ENCODE results near the gene ELOB. TPM values are rescaled to one million over a fixed set of nuclear protein-coding genes. Genes with fewer than 3 reads are reported as not detected.
"Not testable (repeated sequence)": the region's sequence is repeated elsewhere in the genome, so short reads cannot be mapped to it uniquely, and the experiment has no call there.

ELOB gene
- total RNA-seq, 1 donor from 2014 or later: 84.1 TPM

- DNase-seq: no peak
These were observed 31.8 kb downstream of the ELOB start for GRCh38 chr16:2745116-2745890.

- DNase-seq: no peak
These were observed 32.4 kb downstream of the ELOB start for GRCh38 chr16:2744711-2745110.

GRCh38 chr16:2743007-2743810, 33.9 kb downstream of the ELOB start:
- no peak for DNase-seq

- DNase-seq: no peak
These were observed 34.6 kb downstream of the ELOB start for GRCh38 chr16:2742323-2743006.

DNA sequence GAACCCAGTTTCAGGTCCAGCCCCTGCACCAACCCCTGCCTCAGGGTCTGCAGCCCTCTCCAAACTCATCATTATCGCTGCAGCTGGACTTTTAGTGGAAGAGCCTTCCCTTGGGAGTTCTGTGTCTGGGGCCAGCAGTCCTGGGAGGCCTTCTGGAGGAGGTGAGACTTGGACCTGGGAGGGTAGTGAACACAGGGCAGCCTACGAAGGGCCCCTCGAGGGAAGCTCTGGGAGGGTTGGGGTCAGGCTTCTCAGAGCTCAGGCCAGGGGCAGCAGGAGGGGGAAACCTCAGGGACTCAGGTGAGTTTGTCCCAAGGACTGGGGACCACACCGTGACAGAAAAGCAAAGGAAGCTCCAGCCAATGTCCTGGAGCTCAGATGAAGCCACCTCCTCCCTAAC, 35.9 kb downstream of the ELOB start:
- DNase-seq: no peak

DNA sequence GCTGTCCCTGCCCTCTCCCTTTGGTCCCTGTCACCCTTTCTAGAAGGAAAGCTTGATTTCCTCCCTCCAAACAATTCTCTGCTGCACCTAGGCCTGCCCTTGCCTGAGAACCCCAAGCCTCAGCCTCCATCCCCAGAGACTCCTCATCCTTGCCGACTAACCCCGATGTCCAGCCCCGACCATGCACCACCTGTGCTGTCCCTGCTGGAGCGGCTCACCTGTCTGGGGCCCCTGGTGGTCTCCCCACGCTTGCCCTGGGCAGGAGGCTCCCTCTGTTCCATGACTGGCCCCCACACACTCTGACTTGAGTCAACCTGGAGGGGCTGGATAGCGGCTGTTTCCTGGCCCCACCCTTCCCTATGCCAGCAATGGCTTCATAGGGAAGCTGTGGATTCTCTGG, 36.6 kb downstream of the ELOB start:
- no peak for DNase-seq

DNA sequence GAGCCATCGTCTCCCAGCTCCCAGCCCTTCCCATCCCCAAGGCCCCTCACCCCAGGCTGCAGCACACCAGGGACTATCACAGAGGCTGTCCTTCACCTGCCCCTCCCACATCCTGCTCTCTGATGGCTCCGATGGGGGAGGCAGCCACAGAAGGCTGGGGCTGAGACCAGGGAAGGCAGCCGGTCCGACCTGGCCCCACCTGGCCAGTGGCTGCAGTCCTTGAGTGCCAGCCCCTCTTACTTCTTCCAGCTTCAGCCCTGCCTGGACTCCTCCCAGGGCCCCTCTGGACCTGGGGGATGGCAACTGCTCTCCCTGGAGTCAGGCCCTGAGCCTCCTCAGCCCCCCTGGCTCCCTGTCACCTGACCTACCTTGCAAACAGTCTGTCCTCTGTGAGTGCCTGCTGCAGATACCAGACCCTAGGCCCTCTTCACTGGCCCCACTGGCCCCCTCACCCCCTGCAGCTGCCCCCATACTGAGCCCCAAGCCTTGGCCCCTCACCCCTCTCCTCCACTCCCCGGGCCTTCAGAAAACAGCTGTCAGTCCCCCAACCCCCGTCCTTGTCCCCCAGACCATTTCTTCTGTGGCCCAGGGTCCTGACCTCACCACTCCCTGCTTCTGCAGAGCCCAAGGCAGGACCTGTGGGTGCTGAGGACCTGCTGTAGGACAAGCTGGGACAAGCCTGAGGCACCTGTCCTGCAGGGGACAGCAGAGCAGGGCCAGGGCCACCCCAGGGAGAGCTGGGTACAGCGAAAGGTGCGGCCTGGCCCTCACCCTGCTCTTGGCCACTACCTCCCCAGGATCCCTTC, 37.3 kb downstream of the ELOB start:
- DNase-seq: no peak

- DNase-seq: no peak
These were observed 38.5 kb downstream of the ELOB start for GRCh38 chr16:2738615-2739014.

DNA sequence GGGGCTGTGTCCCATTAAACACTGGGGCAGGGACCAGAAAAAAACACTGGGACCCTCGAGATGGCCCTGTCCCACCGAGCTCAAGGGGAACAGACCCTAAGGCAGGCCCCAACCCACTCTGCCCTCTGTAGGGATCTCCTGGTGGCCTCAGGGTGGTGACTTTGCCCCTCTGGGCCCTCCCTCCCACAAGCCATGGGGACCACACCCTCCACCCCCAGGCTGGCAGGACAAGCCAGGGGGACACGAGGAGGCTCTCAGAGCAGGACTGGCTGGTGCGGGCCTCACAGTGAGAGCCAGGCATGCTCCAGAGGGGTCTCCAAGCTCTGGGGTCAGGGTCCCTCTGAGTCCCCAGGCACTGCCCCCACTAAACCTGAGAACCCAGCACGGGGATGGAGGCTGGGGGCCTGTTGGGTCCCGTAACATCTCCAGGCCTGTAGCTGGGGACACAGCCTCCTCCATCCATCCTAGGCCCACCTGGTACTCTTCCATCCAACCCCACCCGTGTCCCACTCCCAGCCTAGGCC, 39.1 kb downstream of the ELOB start:
- no peak for DNase-seq

GRCh38 chr16:2737238-2737605, 39.9 kb downstream of the ELOB start:
- no peak for DNase-seq

- DNase-seq: no peak
These were observed 40.4 kb downstream of the ELOB start for GRCh38 chr16:2736476-2737237.

DNA sequence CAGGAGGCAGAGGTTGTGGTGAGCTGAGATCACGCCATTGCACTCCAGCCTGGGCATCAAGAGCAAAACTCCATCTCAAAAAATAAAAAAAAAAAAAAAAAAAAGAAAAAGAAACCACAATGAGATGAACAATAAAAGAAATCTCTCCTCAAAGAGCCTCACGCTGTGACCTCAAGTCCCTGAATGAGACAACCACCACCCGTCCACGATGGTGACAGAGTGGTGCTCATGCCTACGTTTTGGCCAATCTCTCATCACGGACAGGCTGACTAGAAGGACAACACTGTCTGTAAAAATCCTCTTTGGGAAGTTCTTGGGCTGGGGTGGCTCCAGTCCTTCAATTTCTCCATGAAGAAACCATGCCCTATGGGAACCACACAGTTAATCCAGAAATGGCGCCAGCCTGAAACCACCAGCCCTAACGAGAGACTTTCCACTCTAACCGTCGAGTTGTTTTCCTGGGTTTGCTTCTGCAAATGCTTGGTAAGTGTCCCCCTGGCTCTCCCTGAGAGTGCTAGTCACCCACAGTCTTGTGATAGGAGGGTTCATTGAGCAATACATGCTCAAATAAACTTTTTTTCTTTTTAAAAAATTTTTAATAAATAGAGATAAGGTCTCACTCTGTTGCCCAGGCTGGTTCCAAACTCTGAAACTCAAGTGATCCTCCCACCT, 42.1 kb downstream of the ELOB start:
- no peak for DNase-seq

- no peak for DNase-seq
These were observed 49.0 kb downstream of the ELOB start for GRCh38 chr16:2728034-2728433.

- DNase-seq: no peak
These were observed 50.2 kb downstream of the ELOB start for GRCh38 chr16:2726923-2727322.

GRCh38 chr16:2724816-2725348, 52.2 kb downstream of the ELOB start:
- no peak for DNase-seq

DNA sequence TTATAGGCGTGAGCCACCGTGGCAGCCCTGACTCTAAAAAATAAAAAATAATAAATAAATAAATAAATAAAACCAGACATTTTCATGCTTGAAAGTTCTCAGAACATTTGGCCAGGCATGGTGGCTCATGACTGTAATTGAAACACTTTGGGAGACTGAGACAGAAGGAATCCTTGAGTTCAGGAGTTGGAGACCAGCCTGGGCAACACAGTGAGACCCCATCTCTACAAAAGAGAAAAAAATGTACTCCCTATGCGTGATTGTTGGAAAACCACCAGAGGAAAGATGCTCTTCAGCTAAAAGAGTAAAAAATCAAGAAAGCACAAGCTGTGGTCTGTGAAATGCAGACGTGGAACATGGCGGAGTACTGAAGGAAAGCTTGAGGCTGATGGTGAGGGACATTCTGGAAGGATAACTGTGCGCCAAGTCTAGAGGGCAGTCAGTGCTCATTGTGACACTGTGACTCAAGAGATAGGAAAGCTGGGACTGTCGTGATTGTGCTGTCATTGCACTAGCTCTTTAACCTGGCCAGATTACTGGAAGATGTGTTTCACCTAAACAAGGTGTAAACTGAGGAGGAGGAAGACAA, 52.9 kb downstream of the ELOB start:
- DNase-seq: no peak

DNA sequence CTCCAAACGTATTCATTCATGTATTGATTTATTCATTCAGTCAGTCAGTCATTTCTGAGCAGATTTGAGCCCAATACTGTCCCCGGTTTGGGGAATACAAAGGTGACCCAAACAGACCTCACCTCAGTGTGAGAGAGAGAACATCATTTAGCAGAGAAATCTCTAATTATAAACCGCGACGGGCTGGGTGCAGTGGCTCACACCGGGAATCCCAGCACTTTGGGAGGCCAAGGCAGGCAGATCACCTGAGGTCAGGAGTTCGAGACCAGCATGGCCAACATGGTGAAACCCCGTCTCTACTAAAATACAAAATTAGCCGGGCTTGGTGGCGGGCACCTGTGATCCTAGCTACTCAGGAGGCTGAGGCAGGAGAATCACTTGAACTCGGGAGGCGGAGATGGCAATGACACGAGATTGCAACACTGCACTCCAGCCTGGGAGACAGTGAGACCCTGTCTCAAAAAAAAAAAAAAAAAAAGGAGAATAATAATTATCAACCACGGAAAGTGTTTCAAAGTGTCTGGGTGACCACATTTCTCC, 55.4 kb downstream of the ELOB start:
- DNase-seq: not testable (repeated sequence)
